GM23338 (cell line): ENCODE measurements around the gene NLGN1. TPM values are rescaled to one million over a fixed set of nuclear protein-coding genes. Genes with fewer than 3 reads are reported as not detected.

ENCODE experiments used
- ATAC-seq: fragments of 200-7000 bp; cut with Tn5 transposase; 3 replicates; pipeline ENCODE4 v1.9.1; 2020
- DNase-seq: peaks from one replicate; pipeline ENCODE4 v3.0.0-alpha.2; 2015; ENCODE audit warnings: low spot score
- H2AFZ ChIP-seq: fragments of 200-600 bp; sonication (generic); 2 replicates; pipeline ENCODE4 v1.8.0; 2016; ENCODE audit warnings: antibody characterized with exemption, mild to moderate bottlenecking, moderate library complexity
- H3F3A ChIP-seq: fragments of 200-600 bp; sonication (generic); replicated peaks from 2 replicates; pipeline ENCODE4 v1.8.0; 2017; ENCODE audit warnings: antibody characterized with exemption, mixed run types, low read depth
- H3K27ac ChIP-seq: fragments of 200-600 bp; sonication (generic); 2 replicates; pipeline ENCODE4 v1.6.1; 2016; ENCODE audit warnings: low read depth
- H3K27me3 ChIP-seq: fragments of 200-600 bp; sonication (generic); 2 replicates; pipeline ENCODE4 v1.8.0; 2016; ENCODE audit warnings: mild to moderate bottlenecking, mixed run types, moderate library complexity; ENCODE audit not compliant: insufficient read depth
- H3K36me3 ChIP-seq: fragments of 200-600 bp; sonication (generic); 2 replicates; pipeline ENCODE4 v1.8.0; 2016; ENCODE audit warnings: mild to moderate bottlenecking; ENCODE audit not compliant: insufficient read depth
- H3K4me1 ChIP-seq: fragments of 200-600 bp; sonication (generic); 2 replicates; pipeline ENCODE4 v1.8.0; 2016; ENCODE audit warnings: mild to moderate bottlenecking, moderate library complexity; ENCODE audit not compliant: insufficient read depth
- H3K4me2 ChIP-seq: fragments of 200-600 bp; sonication (generic); 2 replicates; pipeline ENCODE4 v1.7.1; 2017; ENCODE audit warnings: mixed run types
- H3K4me3 ChIP-seq: fragments of 200-600 bp; sonication (generic); 2 replicates; pipeline ENCODE4 v1.6.1; 2016; ENCODE audit warnings: mixed run types
- H3K79me2 ChIP-seq: fragments of 200-600 bp; sonication (generic); replicated peaks from 2 replicates; pipeline ENCODE4 v1.8.0; 2017; ENCODE audit warnings: mild to moderate bottlenecking; ENCODE audit not compliant: insufficient read depth
- H3K9me2 ChIP-seq: fragments of 200-600 bp; sonication (generic); 2 replicates; pipeline ENCODE4 v1.8.0; 2017; ENCODE audit not compliant: insufficient read depth
- H4K20me1 ChIP-seq: fragments of 200-600 bp; sonication (generic); replicated peaks from 2 replicates; pipeline ENCODE4 v1.8.0; 2017; ENCODE audit warnings: mild to moderate bottlenecking; ENCODE audit not compliant: insufficient read depth
- H3K27ac Mint-ChIP-seq: 2 replicates; pipeline ENCODE4 v1.8.0; 2020; ENCODE audit warnings: inconsistent platforms, mild to moderate bottlenecking, moderate library complexity, mixed read lengths
- H3K27me3 Mint-ChIP-seq: 3 replicates; pipeline ENCODE4 v1.8.0; 2022; ENCODE audit warnings: low read depth, mild to moderate bottlenecking, moderate library complexity, mixed read lengths, inconsistent platforms; ENCODE audit not compliant: insufficient read depth, poor library complexity
- H3K36me3 Mint-ChIP-seq: 3 replicates; pipeline ENCODE4 v1.8.0; 2021; ENCODE audit warnings: low read depth, mild to moderate bottlenecking, inconsistent platforms, moderate library complexity, mixed read lengths
- H3K4me1 Mint-ChIP-seq: 3 replicates; pipeline ENCODE4 v1.8.0; 2020; ENCODE audit warnings: mild to moderate bottlenecking, inconsistent platforms, mixed read lengths
- H3K4me3 Mint-ChIP-seq: 3 replicates; pipeline ENCODE4 v1.8.0; 2021; ENCODE audit warnings: moderate library complexity, mild to moderate bottlenecking, inconsistent platforms, mixed read lengths
- H3K9me3 Mint-ChIP-seq: 3 replicates; pipeline ENCODE4 v1.8.0; 2020; ENCODE audit warnings: moderate library complexity, mild to moderate bottlenecking, inconsistent platforms, mixed read lengths
- CTCF ChIP-seq, 2 experiments: fragments of 200-600 bp in 1 of 2; sonication (generic) in 1 of 2; conservative IDR thresholded peaks; 2 replicates each; pipeline versions ENCODE4 v1.5.1 to v1.6.1; 2016 to 2017; ENCODE audit warnings: antibody characterized with exemption in 2 of 2, low read depth in 2 of 2, mild to moderate bottlenecking in 2 of 2, moderate library complexity in 1 of 2
- ETS1 ChIP-seq: IDR thresholded peaks from 2 replicates; pipeline ENCODE4 v1.6.1; 2016; ENCODE audit warnings: antibody characterized with exemption
- EZH2 ChIP-seq: fragments of 200-600 bp; sonication (generic); IDR thresholded peaks from one replicate; pipeline ENCODE4 v1.8.0; 2017; ENCODE audit warnings: antibody characterized with exemption, mild to moderate bottlenecking, low read depth; ENCODE audit not compliant: unreplicated experiment
- EZH2phosphoT487 ChIP-seq: fragments of 200-600 bp; sonication (generic); IDR thresholded peaks from one replicate; pipeline ENCODE4 v1.8.1; 2018; ENCODE audit warnings: antibody characterized with exemption; ENCODE audit not compliant: unreplicated experiment
- JUNB ChIP-seq: IDR thresholded peaks from one replicate; pipeline ENCODE4 v1.6.1; 2016; ENCODE audit warnings: antibody characterized with exemption; ENCODE audit not compliant: unreplicated experiment
- NANOG ChIP-seq: IDR thresholded peaks from 2 replicates; pipeline ENCODE4 v1.6.1; 2016; ENCODE audit warnings: antibody characterized with exemption, borderline replicate concordance
- POLR2AphosphoS5 ChIP-seq: IDR thresholded peaks from 2 replicates; pipeline ENCODE4 v1.6.1; 2016; ENCODE audit warnings: antibody characterized with exemption, low read depth
- REST ChIP-seq: IDR thresholded peaks from one replicate; pipeline ENCODE4 v1.6.1; 2018; ENCODE audit warnings: antibody characterized with exemption; ENCODE audit not compliant: unreplicated experiment
- STAT1 ChIP-seq: IDR thresholded peaks from one replicate; pipeline ENCODE4 v1.6.1; 2016; ENCODE audit warnings: antibody characterized with exemption; ENCODE audit not compliant: unreplicated experiment
- ZNF114 ChIP-seq: fragments of 250-450 bp; sonication (Bioruptor Pico); IDR thresholded peaks from 2 replicates; pipeline ENCODE4 v1.5.0; 2020; ENCODE audit warnings: mild to moderate bottlenecking, moderate library complexity
- ZNF462 ChIP-seq: fragments of 250-450 bp; sonication (Bioruptor Pico); IDR thresholded peaks from 2 replicates; pipeline ENCODE4 v1.5.0; 2020; ENCODE audit warnings: mild to moderate bottlenecking, moderate library complexity
- polyA plus RNA-seq: library from polyadenylated mRNA; unstranded; fragments of >200 nt; fragmentation: Nextera tagmentation; extraction: Ambion mirVana; gene quantifications from 2 replicates; pipeline ENCODE4 v1.2.1, GENCODE V29; 2016
- total RNA-seq: library from RNA; depleted of rRNA; stranded (reverse); fragments of >200 nt; shearing (Covaris generic); gene quantifications from 2 replicates; pipeline ENCODE4 v1.2.3, GENCODE V29; 2014

NLGN1 gene
- total and polyA plus RNA-seq, 2 experiments from 2014 or later: 6.5 to 18.6 TPM

GRCh38 chr3:174302746-174303315 lies 905.3 kb downstream of the NLGN1 start:
- Histone ChIP-seq H3K27me3 (no peaks in the 10 kb centered on the region), H2AFZ (peak overlapping the region; percentile 64; the same call in 1 of the 2 replicates), H3K36me3 (no peaks in the 10 kb centered on the region), H3K4me2 (no peak overlapping the region), H3K79me2 (no peaks in the 10 kb centered on the region), H3K9me2 (peaks cover 5% of the 10 kb centered on the region; the same call in 1 of the 2 replicates), H3K4me1 (no peaks in the 10 kb centered on the region), H3F3A (no peaks in the 10 kb centered on the region), H3K27ac (no peak overlapping the region), H3K4me3 (no peak overlapping the region), H4K20me1 (no peaks in the 10 kb centered on the region)
- Mint-ChIP-seq H3K27ac (no peak overlapping the region), H3K4me1 (peaks cover 9% of the 10 kb centered on the region; the same call in 2 of the 3 replicates), H3K27me3 (no peaks in the 10 kb centered on the region), H3K9me3 (no peaks in the 10 kb centered on the region), H3K36me3 (no peaks in the 10 kb centered on the region), H3K4me3 (no peak overlapping the region)
- TF ChIP-seq ZNF462 (CRISPR knock-in tag): no peak
- TF ChIP-seq ZNF114 (CRISPR knock-in tag): no peak
- TF ChIP-seq POLR2AphosphoS5: no peak
- no peak for TF ChIP-seq CTCF (conservative IDR thresholded peaks at IDR 0.05; ENCODE audit: low read depth in 2 of 2)
- TF ChIP-seq EZH2: no peak
- TF ChIP-seq STAT1: no peak
- TF ChIP-seq EZH2phosphoT487: no peak
- TF ChIP-seq JUNB: no peak
- no peak for TF ChIP-seq ETS1
- no peak for TF ChIP-seq NANOG
- no peak for TF ChIP-seq REST
- ATAC-seq (no peak), DNase-seq (no peak)
